WTC11 (cell line): ENCODE measurements around the gene HLA-DMA.

Experiments
- ATF3 ChIP-seq: sonication (generic); formaldehyde crosslinking; conservative IDR thresholded peaks from 2 replicates; pipeline ENCODE4 v1.8.1; 2022; ENCODE audit warnings: mild to moderate bottlenecking, missing genetic modification reagents
- CTCF ChIP-seq: fragments of 200-600 bp; IDR thresholded peaks from 2 replicates; pipeline ENCODE4 v1.8.0; 2022; ENCODE audit warnings: antibody characterized with exemption
- JUN ChIP-seq: sonication (generic); formaldehyde crosslinking; IDR thresholded peaks from 2 replicates; pipeline ENCODE4 v1.8.0; 2023; ENCODE audit warnings: mild to moderate bottlenecking, missing genetic modification reagents

- TF ChIP-seq CTCF (no peak), JUN (CRISPR knock-in tag) (no peak), ATF3 (CRISPR knock-in tag) (no peak)
These were observed 11.6 kb downstream of the HLA-DMA start for GRCh38 chr6:32941214-32941768.
